H1 (cell line): ENCODE results near the gene INTS7. TPM values are rescaled to one million over a fixed set of nuclear protein-coding genes. Genes with fewer than 3 reads are reported as not detected.

Experiments used
- PHF8 ChIP-seq: fragments of 200-600 bp; sonication (generic); conservative IDR thresholded peaks from 2 replicates; pipeline ENCODE4 v1.7.1; 2012; ENCODE audit warnings: low read depth, mild to moderate bottlenecking, inconsistent platforms, low read length, moderate library complexity
- POLR2A ChIP-seq, 2 experiments: IDR thresholded peaks; 1 replicate in 1 of 2; 2 replicates in 1 of 2; pipeline ENCODE4 v1.6.1; 2011; ENCODE audit warnings: low read depth in 2 of 2, low read length in 2 of 2, mild to moderate bottlenecking in 2 of 2; ENCODE audit errors: control extremely low read depth in 1 of 2
- SIX5 ChIP-seq: IDR thresholded peaks from 2 replicates; pipeline ENCODE4 v1.6.1; 2011; ENCODE audit warnings: mild to moderate bottlenecking, low read depth, low read length
- TEAD4 ChIP-seq: IDR thresholded peaks from 2 replicates; pipeline ENCODE4 v1.6.1; 2012; ENCODE audit warnings: low read depth, low read length, inconsistent platforms, mixed read lengths
- polyA plus RNA-seq, 7 experiments: library from polyadenylated mRNA; depleted of rRNA in 3 of 7; stranded (reverse) in 5 of 7; unstranded in 2 of 7; fragments of >200 nt in 5 of 7; fragments of 200-250 nt in 2 of 7; gene quantifications; 1 replicate in 5 of 7; 2 replicates in 1 of 7; 4 replicates in 1 of 7; pipeline versions ENCODE4 v1.2.1 to v1.2.3, GENCODE V29; 2011 to 2013; ENCODE audit warnings: missing spikeins in 2 of 7, mixed read lengths in 2 of 7
- total RNA-seq: library from RNA; stranded (reverse); fragmentation: NEBNext Ultra II Directional; extraction: Animal tissue kit (Norgen Biotek cat#: 25700); gene quantifications from 2 replicates; pipeline ENCODE4 v1.2.1, GENCODE V29; 2021
- TF ChIP-seq, protein P1 (sequence below): fragments of 300-600 bp; sonication (generic); IDR thresholded peaks from 2 replicates; pipeline ENCODE4 v1.7.1; 2012; ENCODE audit warnings: low read length, moderate library complexity, mild to moderate bottlenecking, inconsistent platforms; ENCODE audit not compliant: insufficient replicate concordance

Gene INTS7
- total and polyA plus RNA-seq, 2 of the 8 experiments (the other 6 are each of a cell fraction or from before 2014, with no cell fraction given) = 15.2 to 22.4 TPM

DNA sequence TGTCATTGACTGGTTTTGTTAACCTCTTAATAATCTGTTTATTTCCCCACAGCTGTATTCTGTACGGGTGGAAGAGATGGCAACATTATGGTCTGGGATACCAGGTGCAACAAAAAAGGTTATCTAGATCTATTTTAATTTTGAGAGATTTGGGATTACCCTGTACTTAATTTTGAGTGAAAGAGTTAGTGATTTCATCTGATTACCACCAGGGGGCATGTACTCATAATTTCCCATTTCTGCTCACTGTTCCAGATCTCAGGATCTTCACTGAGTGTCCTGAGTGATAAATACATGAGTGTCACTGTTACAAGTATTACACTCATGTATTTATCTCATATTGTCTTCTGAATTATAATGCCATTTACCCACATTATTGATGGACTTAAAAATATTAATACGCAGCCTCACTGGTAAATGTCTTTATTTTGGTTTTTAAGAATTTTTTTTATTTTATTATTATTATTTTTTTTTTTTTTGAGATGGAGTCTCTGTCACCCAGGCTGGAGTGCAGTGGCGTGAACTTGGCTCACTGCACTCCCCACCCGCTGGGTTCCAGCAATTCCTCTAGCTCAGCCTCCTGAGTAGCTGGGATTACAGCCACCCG, 27.6 kb upstream of the INTS7 start (continued):
- TF ChIP-seq, protein P1, sequence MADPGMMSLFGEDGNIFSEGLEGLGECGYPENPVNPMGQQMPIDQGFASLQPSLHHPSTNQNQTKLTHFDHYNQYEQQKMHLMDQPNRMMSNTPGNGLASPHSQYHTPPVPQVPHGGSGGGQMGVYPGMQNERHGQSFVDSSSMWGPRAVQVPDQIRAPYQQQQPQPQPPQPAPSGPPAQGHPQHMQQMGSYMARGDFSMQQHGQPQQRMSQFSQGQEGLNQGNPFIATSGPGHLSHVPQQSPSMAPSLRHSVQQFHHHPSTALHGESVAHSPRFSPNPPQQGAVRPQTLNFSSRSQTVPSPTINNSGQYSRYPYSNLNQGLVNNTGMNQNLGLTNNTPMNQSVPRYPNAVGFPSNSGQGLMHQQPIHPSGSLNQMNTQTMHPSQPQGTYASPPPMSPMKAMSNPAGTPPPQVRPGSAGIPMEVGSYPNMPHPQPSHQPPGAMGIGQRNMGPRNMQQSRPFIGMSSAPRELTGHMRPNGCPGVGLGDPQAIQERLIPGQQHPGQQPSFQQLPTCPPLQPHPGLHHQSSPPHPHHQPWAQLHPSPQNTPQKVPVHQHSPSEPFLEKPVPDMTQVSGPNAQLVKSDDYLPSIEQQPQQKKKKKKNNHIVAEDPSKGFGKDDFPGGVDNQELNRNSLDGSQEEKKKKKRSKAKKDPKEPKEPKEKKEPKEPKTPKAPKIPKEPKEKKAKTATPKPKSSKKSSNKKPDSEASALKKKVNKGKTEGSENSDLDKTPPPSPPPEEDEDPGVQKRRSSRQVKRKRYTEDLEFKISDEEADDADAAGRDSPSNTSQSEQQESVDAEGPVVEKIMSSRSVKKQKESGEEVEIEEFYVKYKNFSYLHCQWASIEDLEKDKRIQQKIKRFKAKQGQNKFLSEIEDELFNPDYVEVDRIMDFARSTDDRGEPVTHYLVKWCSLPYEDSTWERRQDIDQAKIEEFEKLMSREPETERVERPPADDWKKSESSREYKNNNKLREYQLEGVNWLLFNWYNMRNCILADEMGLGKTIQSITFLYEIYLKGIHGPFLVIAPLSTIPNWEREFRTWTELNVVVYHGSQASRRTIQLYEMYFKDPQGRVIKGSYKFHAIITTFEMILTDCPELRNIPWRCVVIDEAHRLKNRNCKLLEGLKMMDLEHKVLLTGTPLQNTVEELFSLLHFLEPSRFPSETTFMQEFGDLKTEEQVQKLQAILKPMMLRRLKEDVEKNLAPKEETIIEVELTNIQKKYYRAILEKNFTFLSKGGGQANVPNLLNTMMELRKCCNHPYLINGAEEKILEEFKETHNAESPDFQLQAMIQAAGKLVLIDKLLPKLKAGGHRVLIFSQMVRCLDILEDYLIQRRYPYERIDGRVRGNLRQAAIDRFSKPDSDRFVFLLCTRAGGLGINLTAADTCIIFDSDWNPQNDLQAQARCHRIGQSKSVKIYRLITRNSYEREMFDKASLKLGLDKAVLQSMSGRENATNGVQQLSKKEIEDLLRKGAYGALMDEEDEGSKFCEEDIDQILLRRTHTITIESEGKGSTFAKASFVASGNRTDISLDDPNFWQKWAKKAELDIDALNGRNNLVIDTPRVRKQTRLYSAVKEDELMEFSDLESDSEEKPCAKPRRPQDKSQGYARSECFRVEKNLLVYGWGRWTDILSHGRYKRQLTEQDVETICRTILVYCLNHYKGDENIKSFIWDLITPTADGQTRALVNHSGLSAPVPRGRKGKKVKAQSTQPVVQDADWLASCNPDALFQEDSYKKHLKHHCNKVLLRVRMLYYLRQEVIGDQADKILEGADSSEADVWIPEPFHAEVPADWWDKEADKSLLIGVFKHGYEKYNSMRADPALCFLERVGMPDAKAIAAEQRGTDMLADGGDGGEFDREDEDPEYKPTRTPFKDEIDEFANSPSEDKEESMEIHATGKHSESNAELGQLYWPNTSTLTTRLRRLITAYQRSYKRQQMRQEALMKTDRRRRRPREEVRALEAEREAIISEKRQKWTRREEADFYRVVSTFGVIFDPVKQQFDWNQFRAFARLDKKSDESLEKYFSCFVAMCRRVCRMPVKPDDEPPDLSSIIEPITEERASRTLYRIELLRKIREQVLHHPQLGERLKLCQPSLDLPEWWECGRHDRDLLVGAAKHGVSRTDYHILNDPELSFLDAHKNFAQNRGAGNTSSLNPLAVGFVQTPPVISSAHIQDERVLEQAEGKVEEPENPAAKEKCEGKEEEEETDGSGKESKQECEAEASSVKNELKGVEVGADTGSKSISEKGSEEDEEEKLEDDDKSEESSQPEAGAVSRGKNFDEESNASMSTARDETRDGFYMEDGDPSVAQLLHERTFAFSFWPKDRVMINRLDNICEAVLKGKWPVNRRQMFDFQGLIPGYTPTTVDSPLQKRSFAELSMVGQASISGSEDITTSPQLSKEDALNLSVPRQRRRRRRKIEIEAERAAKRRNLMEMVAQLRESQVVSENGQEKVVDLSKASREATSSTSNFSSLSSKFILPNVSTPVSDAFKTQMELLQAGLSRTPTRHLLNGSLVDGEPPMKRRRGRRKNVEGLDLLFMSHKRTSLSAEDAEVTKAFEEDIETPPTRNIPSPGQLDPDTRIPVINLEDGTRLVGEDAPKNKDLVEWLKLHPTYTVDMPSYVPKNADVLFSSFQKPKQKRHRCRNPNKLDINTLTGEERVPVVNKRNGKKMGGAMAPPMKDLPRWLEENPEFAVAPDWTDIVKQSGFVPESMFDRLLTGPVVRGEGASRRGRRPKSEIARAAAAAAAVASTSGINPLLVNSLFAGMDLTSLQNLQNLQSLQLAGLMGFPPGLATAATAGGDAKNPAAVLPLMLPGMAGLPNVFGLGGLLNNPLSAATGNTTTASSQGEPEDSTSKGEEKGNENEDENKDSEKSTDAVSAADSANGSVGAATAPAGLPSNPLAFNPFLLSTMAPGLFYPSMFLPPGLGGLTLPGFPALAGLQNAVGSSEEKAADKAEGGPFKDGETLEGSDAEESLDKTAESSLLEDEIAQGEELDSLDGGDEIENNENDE = no peak
- TF ChIP-seq POLR2A (IDR thresholded peaks at IDR 0.05; ENCODE audit: control extremely low read depth in 1 of 2, low read depth in 2 of 2, low read length in 2 of 2) (no peak), SIX5 (no peak), PHF8 (no peak), TEAD4 (no peak)
